Hypothalamus (tissue), 51 donors: ENCODE measurements around the gene CELF2.

Experiments
- DNase-seq, 51 donors: peaks; one replicate each; lab custom pipeline; 2025; lab: John Stamatoyannopoulos, UW

CELF2 gene

DNA sequence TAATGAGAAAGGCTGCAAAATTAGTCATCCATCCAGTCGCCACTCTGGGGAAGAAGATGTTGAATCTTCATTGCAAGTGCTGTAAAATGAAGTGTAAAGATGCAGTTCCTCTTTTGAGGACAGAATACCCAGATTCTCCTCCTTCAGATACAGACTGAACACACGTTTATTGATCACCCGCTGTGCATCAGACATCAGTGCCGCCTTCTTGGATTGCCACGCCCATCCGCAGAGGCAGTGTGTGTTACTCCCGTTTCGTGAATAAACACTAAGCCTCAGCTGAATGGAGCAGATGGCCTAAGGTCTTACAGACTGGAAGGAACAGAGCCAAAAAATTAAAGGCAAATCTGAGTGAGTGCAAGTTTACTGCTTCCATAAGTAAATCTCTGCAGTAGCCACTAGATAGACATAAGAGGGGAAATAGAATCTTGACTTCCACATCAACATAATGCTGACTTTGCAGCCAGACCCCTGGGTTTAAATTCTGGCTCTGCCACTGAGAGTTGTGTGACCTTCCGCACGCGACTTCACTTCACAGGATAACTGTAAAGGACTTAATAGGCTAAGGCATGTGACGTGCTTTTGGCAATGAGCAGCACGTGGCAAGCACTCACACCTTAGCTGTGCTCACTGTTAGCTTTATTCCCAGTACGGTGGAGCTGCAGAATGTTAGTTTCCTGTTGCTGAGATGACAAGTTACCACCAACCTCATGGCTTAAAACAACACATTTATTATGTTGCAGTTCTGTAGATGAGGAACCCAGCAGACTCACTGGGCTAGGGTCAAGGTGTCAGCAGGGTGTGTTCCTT, 285.9 kb downstream of the CELF2 start:
- DNase-seq: no peak

DNA sequence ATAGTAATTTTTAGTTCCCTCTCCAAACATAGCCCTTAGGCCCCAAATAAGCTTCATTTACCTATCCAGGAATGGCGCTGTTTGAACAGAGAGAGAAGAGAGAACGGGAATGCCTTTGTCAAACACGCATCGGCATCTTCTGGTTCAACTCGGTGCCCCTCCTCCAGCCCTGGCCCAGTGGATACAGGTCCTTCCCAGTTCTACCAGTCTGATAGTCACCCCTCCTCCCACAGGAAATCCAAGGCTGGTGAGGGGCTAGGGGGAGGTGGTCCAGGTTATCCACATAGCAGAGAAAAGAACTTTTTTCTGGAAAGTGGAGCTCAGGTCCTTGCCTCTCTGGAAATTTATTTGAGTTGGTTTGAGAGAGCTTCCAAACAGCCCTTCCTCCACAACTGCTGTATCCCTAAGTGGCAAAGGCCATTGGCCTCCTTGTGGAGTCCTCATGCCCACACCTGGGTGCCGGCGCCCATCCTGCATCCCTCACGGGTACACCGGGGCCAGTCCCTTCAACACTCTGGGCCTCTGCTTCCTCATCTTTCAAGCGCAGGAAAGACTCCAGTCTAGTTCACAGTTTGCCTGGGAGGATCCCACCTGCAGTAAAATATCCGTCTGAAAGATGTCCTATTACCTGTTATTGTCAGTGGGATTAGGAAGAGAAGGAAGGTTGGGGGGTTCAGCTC, 287.4 kb downstream of the CELF2 start:
- DNase-seq: no peak

DNA sequence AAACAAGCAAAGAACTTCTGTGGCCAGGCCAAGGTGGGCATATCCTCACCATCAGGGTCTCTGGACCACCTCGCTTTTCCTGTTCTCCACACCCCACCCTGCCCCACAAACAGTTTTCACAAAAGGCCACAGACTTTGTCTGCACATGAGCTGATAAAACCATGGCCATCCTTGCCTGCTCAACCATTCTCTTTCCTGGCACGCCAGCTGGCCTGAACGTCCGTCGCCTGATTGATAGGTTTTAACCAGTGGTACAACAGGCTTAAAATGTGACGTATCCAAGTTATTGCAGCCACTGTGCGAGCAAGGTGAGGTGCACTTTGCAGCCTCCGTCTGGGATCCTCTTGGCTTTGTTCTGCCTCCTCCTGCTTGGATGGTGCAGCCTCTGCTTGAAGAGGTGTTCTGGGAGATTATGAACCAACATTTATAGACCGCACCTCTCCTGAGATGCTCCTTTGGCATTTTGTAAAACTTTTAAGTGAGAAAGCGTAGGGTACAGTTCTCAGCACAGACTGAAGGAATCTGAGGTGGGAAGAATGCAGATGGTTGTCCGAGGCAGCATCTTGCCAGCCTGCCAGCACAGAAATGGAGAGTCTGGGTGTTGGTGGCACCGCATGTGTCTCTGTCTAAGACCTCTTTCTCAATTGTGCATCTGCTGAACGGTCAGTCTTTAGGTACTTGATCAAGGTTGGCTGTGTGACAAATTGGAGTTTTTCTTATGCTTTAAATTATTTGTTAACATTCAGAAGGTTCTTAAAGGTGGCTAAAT, 288.3 kb downstream of the CELF2 start:
- no peak for DNase-seq

DNA sequence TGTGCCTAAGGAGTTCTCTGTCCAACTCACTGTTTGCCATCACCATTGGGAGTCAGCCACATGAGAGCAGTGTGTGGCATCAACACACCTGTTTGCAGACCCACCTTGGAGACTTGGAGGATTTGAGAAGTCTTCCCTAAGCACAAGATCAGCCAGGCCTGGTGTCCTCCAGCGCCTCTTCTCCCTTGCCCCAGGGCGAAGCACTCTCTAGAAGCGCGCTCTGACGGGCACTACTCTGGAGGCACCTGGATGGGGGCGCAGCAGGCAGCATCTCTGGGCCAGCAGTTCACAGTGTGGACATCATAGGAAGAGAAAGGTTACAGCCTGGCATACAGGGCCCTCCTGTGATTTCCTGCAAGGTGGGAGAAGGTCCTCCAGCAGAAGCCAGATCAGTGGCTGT, 289.3 kb downstream of the CELF2 start:
- no peak for DNase-seq

DNA sequence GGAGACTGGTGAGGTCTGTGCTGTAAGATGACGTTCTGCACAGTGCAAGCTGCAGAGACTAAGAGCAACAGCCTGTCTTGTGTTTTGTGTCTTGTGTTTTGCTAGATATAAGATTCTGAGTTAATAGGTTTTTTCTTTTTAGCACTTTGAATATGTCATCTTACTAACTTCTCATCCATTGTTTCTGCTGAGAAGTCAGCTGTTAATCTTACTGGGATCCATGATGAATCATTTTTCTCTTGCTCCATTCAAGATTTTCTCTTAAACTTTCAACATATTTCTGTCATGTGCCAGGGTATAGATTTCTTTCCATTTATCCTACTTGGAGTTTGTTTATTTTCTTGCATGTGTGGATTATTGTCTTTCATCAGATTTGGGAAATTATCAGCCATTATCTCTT, 290.3 kb downstream of the CELF2 start:
- no peak for DNase-seq

DNA sequence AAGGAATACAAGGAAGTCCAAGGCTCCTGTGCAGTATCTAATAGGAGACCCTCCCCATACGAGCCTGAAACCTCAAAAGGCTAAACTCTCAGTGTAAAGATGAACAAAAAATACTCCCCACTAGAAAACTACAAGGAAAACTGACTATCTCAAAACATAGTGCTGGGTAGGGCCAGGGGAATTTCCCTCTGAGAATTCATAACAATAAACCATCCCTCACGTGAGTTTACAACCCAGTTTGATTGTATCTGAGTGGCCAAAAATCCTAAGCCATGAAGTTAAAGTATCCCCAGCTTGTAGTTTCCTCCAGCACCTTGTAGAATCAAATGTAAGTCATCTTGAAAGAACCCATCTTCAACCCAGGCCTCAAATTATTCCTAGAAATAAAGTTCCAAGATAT, 293.4 kb downstream of the CELF2 start:
- no peak for DNase-seq

DNA sequence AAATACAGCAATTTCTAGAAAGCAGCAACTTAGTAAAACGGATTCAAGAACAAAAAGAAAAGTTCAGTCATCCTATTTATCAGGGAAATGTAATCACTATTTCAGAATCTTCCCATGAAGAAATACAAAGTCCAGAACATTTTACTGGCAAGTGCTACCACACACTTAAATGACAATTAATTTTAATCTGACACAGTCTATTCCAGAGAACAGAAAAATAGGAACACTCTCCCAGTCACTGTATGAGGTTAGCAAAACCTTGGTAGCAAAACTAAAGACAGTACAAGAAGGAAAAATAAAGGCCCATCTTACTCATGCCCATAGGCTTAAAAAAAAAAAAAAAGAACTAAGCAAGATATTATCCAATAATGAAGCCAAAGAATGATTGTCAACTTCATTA, 295.8 kb downstream of the CELF2 start:
- DNase-seq: no peak

DNA sequence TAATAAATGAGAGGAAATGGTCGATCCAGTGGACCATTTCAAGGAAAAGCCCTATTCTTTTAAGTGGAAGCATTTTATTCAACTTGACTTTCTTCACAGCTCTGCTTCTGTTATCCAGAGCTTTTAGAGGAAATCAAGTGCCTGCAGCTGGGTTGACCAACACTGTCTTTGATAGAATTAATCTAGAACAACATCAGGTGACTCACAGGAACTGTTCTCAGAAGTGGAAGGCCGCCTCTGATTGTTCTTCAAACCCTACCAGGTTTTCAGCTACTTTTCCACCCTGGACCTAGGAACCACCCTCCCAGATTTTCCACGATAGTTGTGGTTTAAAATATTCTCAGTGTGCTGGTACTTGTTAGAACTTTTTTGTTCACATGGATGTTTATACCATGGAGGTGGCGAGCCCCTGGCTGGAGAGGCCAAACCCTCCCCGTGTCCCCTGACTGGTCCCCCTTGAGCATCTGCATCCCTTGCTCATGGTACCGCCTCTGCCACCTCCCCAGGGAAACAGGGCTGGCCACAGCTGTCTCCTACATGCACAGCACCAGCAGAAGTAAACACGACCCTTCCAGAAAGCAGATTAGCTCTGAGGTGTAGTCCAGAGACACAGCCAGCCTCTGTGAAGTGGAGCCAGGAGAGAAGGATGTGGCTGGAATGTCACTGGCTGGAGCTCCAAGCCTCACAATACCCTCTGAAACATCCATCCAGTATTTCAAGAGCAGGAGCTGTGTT, 300.4 kb downstream of the CELF2 start:
- DNase-seq: no peak

DNA sequence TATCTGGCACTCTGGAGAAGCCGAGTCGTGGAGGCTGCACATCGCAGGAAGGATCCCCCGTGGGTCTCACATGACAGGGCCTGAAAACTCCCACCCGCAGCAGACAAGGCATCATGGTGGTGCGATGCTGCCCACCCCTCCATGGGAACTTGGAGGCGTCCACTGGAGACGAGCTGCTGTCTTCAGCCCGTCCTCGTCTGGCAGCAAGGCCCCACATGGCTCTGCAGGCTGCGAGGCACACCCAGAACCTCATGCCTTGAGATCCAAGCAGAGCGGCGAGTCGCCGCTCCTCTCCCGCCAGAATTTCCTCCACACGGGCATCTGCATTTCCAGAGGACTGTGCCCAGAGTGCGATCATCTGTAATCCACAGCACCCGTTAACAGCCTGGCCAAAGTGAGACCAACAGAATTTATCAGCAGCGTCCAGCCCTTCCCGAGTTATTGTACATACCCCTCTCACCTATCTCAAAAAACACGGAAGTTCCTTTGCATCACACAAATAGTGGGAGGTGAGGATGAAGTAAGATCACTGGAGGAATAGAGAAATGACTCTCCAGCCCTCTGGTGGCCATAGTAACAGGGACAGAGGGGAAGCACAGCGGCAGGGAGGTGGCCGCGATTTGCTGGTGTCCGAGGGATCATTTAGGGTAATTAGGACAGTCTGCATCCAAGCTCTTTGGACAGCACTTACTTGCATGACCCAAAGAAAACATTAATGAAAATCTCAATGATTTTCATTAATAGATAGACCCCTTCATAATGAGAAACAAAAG, 301.3 kb downstream of the CELF2 start:
- no peak for DNase-seq

DNA sequence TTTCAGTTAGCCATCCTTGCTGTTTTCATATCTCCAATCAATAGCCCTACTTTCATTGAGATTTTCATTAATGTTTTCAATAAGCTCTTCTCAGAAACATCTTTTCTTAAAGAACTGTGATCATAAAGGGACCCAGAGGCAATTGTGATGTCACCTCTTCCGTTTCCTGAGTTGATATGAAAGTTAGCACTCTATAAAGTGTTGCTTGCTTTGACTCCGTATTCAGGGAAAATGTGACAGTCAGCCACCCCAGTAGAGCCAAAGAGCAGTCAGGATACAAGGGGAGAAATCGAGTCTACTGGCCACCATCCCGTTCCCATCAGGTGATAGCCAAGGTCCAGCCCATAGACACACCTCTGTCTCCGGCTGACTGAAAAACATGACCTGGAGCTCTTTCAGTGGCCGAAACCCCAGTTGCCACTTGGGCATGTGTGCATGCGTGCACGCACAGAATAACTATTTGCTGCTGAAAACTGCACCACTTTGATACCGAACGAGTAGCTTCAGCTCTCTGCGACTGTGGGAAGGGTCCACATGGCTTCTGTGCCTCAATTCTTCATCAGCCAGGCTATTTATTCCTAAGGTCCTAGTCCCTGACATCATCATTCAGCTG, 302.4 kb downstream of the CELF2 start:
- DNase-seq: no peak

DNA sequence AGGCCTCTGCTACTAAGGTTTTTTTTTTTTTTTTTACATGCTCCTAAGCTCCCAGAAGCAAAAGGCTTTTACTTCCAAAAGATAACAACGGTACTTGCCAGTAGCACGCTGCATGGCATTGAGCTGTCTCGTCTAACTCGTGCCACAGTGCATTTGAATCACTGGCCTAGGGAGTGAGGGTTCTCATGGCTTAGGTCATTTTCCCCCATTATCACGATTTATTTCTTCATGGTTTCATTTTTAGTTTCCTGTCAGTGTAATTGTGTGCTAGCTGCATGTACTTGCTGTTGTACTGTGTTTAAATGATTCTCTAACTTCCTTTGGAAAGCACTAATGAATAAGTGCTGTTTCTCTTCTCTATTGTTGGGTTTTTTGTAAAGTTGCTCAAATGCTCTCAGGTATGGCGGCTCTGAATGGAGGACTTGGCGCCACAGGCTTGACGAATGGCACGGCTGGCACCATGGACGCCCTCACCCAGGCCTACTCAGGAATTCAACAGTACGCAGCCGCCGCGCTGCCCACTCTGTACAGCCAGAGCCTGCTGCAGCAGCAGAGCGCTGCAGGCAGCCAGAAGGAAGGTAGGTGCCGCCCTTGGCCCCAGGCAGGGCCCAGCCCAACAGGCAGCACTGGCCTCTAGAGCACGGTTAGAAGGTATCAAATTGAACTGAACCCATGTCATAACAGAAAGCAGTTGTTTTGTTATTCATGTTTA, 303.3 kb downstream of the CELF2 start:
- DNase-seq: no peak

DNA sequence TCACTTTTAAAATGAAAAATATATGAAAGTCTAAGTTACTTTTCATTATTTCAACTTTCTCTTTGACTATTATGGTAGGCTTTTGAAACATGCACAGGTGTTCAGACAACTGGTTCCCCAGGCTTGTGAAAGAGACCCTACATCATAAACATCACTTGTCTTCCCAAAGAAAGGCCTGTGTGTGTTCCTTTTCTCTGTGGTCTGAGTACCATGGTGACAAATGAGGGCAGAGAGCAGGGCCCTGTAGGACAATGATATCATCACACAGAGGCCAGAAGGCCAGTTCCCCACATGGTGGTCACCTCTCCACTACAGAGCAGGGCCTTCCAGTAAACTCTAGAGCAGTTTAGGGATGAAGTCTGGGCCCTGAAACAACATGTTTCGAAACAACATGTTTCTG, 305.0 kb downstream of the CELF2 start:
- DNase-seq: no peak

DNA sequence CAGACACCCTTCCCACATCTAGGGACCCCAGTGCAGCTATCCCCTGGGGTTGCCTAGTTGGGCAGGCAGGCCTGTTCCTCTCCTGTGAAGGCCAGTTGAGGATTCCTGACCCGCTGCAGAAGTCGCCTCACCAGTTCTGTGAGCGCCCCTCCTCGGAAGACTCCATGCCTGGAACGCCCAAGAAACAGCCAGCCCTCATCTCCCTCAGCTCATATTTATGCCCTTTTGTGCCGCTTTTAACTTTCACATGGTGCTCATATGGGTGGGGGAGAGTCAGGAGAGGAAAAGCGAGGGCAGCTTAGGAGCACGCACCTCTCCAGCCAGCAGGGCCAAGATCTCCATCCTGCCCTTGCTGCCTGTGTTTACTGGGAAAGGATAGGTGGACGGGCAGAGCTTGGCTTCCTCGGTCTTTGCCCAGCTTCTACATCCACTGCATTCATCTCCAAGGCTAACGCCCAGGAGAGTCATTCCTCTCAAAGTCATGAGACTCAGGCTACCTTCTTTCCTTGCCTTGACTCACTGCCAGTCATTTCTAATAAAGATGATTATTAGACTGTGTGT, 307.2 kb downstream of the CELF2 start:
- no peak for DNase-seq

DNA sequence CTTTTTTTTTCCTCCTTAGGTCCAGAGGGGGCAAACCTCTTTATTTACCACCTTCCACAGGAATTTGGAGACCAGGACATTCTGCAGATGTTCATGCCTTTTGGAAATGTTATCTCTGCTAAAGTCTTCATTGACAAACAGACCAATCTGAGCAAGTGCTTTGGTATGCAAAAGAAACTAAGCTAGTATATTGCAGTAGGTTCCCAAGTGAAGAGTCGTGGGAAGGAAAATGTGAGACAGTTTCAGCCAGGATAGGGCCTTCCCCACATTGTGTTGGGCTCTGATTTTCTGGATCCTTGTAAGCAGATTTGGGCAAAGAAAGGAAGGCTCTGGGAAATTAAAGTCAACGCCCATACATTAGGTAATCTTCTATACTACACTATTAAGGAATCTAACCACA, 308.1 kb downstream of the CELF2 start:
- DNase-seq: no peak

DNA sequence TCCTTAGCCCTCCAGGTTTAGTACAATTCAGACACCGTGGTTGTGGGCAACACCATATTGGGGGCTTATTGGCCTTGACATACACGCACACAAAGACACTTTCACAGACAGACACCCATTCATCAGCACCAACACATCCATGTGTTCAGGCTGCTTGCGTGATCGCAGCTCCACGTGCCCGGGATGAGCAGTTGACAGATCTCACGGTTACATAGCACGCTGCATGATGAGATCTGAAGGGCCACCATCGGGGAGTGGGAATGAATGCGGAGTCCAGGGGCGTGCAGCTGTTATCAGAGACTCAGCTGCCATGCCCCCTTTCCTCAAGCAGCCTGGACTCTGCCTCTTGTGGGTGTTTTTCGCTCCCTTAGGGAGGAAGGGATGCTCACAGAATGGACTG, 308.6 kb downstream of the CELF2 start:
- no peak for DNase-seq

DNA sequence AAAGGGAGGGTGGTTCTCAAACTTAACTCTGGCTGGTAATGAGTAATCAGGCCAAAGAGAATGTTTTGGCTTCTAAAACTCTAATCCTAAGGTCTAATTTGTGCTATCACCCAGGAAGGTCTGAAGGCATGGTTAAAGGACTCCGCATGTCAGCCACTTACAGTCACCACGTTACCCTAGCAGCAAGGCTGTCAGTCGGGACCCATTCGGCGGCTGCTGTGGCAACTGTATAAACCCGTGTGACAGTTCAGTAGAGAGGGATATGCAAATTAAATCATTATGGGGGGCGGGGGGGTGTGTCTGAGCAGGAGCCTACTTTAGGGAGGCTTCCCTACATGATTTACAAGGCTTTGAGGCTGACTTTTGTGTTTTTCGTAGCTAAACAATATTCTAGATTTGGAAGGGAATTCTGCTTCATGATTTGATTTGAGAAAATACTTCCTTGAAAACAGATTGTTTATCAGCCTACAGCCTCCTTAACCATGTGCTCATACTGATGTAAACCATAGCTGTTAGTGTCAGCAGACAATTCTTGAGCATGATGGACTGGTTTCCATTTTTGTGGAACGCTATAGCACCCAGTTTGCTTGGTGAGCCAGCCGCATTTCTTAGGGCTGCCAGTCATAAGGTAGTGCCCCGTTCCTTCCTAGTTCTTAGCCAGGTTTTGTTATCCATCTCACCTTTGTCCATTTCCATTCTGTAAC, 309.4 kb downstream of the CELF2 start:
- DNase-seq: peak in 2 of 51 donors; percentile 22 to 28

DNA sequence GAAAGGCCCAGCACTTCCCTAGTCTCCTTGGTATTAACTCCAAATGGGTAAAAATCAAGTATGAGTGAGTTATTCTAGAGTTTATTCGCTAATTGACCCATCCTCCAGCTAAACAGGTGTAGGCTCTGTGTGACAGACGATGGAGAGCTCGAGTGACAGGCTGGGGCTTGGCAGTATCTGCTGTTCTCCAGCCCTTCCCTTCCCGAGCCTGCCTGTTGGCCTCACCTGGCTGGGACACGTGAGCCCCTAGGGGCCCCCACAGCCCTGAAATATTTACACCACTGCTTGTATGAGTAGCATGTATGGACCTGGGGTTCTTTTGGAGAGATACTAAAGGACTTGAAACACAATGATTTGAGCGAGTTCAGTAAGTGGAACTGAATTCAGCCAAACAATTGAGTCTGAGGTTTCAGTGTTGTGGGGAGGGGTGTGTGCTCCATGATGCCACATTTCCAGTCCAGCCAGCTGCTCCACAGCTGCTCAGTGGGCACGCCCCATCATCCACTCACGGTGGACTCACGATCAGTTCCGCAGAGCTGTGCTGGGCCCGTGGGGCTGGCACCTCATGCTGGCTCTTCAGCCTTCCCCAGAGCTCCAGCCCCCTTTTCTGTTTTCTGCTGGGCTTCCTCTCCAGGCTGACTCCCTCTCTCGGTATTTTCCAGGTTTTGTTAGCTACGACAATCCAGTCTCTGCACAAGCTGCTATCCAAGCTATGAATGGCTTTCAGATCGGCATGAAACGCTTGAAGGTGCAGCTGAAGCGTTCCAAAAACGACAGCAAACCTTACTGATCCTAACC, 310.8 kb downstream of the CELF2 start:
- peak in 1 of 51 donors; percentile 38 for DNase-seq
